GM19468 (cell line): ENCODE measurements around the gene RSRC1.
A peak's percentile ranks its signal among the peaks of the same experiment; 100 is the strongest.
"Not testable (repeated sequence)": the region's sequence is repeated elsewhere in the genome, so short reads cannot be mapped to it uniquely, and the experiment has no call there.

Experiments used
- ATAC-seq: cut with Tn5 transposase; IDR thresholded peaks from one replicate; pipeline ENCODE4 v1.9.1; 2021; ENCODE audit warnings: mild to moderate bottlenecking, moderate library complexity, moderate number of reproducible peaks; ENCODE audit not compliant: unreplicated experiment; ENCODE audit errors: extremely low read depth

The RSRC1 gene

DNA sequence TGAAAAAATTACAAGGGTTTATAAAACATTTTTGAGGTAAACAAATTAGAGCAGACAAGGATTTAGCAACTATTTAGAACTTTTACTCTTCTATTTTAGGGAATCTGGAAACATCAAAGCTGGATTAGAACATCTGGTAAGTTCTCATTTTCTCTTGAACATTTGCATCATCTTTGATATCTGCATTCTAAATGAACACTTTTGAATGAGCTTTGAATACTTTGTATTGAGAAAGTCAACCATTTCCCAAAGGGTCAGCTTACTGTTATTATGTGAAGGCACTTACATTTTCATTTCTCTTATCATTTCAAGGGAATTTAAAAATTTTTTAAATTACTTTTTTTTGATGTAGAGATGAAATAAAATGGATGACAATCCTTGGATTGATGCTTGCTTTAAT, 188.1 kb downstream of the RSRC1 start:
- no peak for ATAC-seq

DNA sequence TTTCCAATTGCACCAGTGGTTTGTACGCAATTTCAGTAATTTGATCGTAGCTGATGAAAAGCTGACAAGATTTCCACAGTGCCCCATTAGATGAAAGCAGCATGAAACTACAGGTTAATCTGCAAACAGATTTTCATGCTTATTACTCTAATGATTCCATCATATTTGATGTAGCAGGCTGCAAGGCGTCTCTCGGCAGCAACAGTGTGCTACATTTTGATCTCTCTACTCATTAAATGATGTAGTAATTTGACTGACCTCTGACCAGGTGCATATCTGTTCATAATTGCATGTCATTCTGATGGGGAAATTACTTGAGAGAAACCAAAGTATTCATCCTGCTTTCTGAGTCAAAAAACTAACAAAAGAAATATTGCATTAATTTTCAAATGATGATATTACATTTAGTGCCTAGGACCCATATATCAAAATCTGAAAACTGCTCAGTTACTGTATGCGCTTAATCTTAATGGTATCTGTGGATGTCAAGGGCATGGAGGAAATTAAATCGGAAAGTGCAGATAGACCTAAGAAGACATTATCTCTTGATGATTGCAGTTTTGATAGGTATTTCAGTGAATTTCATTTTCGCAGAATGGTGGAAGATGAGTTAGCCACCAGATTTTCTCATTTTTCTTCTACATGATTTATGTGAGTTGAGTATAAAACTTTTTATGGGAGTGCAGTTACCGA, 198.5 kb downstream of the RSRC1 start:
- no peak for ATAC-seq

DNA sequence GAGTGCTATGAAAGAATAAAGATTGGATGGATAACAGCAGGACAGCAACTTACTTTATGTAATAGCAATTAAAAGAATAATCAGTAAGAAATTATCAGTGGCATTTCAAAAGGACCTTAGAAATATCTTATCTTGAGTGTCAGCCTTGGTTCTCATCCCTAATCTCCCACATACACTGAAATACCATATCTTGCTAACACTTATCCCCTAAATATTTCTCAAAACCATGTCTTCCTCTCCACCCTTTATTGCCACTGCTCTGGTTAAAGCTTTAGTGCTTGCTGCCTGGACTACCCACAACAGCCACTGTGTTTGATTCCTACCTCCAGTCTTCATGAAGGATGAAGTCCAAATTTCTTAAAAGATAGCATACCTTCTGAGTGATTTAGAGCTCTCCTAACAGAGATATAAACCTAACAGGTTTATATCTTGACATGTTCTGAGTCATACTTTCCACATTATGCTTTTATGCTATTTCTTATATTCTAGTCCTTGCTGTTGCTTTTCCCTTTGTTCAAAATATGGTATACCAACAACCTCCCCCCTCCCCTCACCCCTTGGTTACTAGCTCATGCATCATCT, 202.8 kb downstream of the RSRC1 start:
- ATAC-seq: no peak

DNA sequence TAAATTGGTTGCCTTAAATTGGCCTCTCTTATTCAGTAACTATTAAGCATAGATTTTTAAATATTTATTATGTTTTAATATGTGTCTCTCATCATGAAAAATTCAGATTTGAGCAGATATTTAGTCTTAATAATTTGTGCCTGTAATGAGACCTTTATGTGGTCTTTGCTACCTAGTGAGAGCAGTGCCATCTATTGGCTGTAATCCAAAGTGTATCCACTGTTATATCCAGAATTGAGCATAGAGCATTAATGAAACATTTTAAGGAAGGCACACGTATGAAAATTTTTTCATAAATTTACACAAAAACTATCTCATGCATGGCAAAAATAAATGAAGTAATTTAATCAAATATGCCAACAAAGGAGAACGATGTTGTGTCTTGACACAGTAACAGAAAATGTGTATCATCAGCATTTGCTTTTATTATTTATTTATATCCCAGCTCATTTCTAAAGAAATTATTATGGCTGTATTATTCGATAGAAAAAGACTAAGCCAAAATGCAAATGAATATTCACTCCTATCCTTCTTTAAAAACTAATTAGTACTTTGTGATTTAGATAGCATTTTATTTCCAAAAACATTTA, 203.5 kb downstream of the RSRC1 start:
- no peak for ATAC-seq

DNA sequence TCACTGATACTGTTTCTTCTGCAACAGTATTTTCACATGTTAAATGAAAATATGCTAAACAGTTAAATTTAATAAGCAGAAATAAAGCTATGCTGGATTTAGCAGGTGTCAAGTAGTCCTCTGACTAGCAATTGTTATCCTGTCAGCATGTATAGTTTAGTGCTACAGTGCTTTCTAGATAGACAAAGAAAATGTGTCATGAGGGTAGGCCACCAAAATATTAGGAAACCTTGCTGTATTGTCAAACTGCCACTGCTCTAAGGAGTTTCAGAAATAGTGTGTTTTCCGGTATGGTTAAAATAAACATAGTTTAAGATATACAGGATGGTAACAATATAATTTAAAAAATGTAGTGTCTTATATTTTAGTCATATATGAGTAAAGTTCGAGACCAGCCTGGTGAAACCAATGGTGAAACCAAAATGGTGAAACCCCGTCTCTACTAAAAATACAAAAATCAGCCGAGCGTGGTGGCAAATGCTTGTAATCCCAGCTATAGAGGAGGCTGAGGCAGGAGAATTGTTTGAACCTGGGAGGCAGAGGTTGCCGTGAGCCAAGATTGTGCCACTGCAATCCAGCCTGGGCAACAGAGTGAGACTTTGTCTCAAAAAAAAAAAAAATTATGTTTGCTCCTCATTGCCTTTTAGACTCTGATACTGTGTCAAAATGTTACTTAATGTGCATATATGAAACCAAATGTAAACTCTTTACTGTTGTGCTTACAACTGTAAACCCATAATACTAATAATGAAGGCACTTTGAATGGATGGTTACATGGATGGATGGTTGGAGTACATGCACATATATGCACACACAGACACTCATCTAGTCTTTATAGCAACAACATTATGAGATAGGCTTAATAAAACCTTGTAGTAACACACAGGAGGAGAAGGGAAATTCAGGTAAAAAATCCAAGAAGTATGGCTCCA, 204.8 kb downstream of the RSRC1 start:
- no peak for ATAC-seq

DNA sequence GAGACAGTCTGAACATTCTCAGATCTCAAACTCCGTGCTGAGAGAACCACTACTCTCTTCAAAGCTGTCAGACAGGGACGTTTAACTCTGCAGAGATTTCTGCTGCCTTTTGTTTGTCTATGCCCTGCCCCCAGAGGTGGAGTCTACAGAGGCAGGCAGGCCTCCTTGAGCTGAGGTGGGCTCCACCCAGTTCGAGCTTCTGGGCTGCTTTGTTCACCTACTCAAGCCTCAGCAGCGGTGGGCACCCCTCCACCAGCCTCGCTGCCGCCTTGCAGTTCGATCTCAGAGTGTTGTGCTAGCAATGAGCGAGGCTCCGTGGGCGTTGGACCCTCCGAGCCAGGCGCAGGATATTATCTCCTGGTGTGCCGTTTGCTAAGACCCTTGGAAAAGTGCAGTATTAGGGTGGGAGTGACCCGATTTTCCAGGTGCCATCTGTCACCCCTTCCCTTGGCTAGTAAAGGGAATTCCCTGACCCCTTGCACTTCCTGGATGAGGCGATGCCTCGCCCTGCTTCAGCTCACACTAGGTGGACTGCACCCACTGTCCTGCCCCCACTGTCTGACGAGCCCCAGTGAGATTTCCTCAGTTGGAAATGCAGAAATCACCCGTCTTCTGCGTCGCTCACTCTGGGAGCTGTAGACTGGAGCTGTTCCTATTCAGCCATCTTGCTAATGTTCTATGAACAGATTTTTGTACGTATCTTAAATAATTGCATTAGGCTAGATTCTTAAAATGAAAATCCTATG, 220.0 kb downstream of the RSRC1 start:
- ATAC-seq: not testable (repeated sequence)

DNA sequence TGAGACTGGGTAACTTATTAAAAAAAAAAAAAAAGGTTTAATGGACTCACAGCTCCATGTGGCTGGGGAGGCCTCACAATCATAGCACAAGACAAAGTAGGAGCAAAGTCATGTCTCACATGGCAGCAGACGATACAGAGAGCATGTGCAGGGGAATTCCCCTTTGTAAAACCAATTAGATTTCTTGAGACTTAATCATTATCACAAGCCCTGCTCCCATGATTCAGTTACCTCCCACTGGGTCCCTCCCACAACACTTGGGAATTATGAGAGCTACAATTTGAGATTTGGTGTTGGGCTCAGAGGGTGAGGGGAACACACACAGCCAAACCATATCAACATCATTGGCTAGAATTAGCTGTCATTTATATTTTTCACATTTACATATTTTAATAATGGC, 221.0 kb downstream of the RSRC1 start:
- ATAC-seq: no peak

DNA sequence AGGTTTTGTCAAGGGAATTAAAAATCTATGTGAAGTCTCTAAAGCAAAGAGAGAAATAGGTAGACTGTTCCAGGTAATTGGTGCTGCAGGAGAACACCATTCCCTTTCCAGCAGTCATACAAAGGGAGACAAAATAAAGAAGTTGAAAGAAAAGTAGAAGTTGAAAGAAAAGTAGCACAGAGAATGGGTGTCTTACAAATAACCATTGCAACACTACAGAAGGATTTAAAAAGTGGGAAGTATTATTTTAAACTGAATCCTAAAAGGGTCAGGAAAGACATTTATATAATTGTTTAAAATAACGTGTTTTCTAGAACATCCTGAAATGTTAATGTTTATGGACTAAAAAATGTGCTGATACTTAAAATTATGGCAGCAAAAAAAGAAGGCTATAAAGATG, 223.8 kb downstream of the RSRC1 start:
- no peak for ATAC-seq

DNA sequence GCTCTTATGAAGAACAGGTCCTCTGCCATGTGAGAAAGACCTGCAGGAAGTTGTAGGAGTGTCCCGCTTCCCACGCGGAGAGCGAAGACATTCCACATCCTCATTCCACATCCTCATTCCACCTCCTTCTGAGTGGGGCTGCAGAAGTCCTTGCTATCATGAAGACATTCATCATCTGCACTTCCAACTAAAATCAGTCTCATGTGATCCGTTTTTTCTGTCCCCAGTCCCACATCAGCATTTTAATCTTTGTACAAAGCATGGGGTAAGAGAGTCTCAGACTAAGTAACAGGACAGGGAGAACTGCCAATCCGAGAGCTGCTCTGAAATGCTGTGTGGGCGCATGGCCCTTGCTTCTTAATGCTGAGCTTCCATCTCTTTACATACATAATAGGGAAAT, 227.2 kb downstream of the RSRC1 start:
- no peak for ATAC-seq

DNA sequence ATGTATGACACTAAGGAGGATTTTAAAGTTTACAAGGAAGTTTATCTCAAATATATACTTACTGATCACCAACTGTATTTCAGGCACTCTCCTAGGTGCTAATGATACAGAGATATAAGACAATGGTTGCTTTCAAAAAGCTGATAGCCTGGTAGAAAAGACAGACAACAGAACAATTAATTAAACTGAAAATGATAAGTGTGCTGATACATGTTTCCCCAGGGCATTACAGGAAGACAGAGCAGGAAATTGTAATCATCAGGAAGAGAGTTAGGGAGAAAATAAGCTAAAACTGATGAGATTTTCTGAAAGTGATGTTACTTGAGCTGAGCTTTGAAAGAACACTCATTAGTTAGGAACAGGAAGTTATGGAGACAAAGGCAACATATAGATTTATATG, 229.7 kb downstream of the RSRC1 start:
- no peak for ATAC-seq

DNA sequence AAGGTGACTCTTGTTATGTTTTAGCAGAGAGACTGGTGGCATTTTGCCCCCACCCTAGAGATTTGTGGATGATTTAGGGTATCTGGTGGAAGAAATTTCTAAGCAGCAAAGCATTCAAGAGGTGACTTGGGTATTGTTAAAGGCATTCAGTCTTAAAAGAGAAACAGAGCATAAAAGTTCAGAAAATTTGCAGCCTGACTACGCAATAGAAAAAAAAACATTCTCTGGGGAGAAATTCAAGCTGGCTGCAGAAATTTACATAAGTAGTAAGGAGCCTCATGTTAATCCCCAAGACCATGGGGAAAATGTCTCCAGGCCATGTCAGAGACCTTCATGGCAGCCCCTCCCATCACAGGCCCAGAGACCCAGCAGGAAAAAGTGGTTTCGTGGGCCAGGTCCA, 231.1 kb downstream of the RSRC1 start:
- not testable (repeated sequence) for ATAC-seq

DNA sequence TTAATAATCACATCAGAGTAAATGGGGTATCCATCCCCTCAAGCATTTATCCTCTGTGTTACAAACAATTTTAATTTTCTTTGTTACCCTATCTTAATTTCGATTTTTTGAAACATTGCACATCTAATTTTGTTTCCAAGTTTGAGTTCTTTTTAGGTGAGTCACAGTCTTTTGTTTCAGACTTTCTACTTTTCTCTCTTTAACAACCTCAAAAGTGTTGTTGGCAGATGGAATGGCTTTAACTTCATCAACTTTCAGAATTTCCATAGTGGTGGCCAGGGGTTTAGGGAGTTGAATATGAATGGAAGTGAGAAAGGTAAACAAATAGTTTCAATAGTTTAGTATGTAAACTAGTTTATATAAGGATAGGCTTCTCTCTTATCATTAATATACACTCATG, 238.1 kb downstream of the RSRC1 start:
- ATAC-seq: no peak

DNA sequence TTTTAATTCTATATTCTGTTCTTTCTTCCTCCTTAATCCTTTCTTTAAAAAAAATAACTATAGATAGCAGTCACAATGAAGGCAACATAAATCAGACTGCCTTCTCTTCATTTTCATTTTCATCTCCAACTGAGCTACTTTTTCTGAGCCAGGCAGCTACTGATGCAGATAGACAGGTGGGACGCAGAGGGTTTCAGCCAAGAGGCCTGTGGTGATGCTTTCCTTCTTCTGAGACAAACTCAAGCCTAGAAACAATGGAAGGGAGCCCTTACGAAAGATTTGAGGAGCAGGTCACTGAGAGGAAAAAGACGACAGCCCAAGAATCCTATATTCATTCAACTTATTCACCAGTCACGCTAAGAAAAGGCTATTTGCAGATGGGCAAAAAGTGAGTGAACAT, 241.1 kb downstream of the RSRC1 start:
- ATAC-seq: no peak

DNA sequence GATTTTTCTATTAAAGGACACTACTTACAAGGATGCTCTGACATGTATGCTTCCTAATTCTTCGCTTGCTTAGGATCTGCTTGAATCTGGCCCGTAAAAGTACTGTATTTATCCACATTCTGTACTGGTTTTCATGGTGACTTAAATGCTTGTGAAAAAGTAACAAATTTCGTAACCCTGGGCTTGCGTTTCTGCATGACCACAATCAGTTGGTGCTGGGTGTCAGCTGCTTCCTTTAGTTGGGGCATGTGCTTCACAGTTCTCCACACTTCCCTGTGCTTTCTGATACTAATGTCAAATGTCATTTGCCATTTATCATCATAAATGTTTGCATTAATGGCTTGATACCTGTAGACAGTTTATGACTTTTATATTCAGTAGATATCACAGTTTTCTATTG, 242.7 kb downstream of the RSRC1 start:
- no peak for ATAC-seq

DNA sequence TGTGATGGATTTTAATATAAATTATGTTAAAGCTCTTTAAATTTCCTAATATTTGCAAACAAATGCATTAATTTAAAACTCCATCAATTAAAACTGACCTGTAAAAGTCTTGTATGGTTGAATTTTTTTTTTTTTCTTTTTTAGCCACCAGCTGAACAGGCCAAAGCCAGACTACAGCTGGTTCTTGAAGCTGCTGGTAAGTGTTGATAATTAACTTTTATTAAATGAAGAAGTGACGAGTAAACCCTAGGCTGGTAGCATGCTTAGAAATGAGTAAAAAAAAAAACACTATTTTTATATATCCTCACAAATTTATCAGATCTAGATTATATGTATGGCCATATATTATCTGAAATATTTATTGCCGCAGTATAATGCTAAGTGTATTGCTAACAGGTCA, 244.8 kb downstream of the RSRC1 start:
- no peak for ATAC-seq

DNA sequence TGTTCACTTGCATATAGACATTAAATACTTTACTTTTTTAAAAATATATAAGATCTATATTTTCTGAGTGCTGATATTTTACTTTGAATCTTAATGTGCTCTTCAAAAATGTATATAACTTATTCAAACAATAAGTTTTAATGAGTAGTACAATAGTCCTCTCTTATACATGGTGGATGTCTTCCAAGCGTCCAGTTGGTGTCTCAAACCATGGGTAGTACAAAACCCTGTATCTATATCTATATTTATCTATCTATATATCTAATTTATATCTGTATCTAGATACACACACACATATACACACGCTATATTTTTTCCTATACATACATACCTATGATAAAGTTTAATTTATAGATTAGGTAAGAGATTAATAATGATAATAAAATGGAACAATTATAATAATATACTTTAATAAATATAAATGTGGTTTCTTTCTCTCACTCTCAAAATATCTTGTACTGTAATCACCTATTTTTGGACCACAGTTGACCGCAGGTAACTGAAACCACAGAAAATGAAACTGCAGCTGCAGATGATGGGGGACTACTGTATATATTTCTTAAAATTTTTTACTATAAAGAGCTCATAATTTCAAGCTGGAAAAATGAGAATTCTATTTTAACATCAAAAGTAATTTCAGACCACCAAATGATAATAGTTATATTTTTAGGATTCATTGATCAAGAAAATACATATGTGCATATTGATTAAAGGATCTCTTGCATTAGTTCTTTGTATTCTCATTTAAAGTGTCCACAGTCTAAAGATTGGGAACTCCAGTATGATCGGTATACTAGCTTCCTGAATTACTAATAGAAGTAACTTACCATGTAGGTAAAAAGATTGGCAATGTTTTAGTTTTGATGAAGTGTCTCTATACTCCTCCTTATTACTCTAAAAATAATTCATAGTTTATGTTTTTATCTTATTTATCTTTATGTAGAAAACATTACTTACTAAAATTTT, 246.0 kb downstream of the RSRC1 start:
- peak; percentile 89 for ATAC-seq

DNA sequence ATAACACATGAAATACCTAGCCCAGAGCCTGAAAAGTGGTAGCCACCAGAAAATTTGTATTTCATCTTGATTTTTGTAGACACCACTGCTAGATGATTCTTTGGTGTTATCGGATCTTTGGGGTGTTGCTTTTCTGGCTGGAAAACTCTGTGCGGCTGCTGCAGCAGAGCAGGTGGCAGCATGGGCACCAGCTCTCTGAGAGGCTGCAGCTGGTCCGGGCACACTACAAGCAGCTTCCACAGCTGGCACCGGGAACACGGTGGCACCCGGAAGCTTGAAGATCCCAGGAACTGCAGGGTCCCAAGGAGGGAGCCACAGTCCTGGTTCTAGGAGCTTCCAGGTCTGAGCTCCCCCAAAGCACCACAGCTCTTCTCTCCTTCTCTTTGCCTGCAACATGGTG, 249.4 kb downstream of the RSRC1 start:
- ATAC-seq: no peak

DNA sequence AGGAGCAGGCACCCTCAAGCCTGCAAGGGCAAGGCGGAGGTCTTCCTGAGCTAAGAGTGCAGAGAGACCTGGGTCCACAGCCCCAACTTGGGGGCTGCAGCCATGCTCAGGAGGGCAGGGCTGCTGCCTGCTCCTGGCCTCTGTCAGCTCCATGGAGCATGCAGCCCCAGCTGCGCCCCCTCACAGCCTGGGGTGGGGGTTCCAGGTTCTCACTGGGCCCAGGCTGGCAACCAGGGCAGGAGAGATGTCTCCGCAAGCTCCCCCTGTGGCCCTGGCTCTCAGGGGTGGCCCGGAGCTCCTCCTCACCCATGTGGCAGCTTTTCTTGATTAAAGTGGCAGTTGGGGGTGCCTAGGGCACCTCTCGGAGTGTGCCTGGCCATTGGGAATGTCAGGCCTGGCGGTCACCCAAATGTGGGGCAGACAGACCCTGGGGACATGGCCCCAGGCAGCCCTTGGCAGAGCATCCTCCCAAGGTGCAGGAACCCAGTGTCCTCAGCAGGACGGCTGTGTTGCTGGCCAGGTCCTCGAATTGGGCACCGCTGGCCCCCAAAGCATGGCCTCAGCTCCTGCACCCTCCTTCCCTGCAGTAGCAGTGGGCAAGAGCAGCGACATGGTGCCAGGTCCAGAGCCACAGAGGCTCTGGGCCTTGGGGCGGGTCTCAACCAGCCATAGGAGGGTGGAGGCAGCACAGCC, 251.0 kb downstream of the RSRC1 start:
- no peak for ATAC-seq

DNA sequence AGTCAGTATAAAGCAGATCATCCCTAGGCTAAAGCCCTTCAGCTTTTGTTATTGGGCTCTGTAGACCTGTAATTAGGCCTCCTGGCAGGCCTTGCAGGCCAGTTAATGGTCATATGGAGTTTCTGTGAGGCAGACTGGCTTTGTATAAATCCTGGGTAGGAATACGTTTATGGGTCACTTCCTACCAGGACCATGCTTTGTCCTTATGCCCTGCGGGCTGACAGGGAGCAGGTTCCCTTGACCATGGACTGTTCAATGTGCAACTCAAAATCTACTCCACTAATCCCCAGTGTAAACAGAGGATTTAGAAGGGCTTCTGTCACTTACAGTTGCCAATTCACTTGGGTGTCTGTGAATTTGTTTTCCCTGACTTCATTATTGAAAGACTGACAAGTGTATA, 258.4 kb downstream of the RSRC1 start:
- ATAC-seq: no peak
